ENCODE results near the gene CCN2.

DNA sequence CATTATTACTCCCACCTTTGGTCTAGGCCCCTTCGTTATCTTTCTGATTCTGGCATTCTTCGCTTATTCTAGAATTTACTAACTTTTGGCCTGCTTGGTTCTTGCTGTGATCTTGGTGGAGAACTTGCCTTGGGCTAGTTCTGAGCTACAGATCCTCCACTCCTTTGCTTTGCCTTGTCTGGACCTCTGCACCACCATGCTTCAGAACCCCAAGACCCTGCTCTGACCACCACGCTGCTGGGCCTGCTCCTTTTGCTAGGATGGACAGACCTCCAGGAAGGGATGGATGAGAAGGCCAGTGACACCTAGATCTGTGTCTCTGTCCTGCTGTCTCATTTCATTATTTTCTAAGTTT, 30.4 kb upstream of the CCN2 start:
- no peak for TF ChIP-seq EZH2 (IDR thresholded peaks at IDR 0.05; ENCODE audit: insufficient read depth, low read length)
- TF ChIP-seq, protein P1, sequence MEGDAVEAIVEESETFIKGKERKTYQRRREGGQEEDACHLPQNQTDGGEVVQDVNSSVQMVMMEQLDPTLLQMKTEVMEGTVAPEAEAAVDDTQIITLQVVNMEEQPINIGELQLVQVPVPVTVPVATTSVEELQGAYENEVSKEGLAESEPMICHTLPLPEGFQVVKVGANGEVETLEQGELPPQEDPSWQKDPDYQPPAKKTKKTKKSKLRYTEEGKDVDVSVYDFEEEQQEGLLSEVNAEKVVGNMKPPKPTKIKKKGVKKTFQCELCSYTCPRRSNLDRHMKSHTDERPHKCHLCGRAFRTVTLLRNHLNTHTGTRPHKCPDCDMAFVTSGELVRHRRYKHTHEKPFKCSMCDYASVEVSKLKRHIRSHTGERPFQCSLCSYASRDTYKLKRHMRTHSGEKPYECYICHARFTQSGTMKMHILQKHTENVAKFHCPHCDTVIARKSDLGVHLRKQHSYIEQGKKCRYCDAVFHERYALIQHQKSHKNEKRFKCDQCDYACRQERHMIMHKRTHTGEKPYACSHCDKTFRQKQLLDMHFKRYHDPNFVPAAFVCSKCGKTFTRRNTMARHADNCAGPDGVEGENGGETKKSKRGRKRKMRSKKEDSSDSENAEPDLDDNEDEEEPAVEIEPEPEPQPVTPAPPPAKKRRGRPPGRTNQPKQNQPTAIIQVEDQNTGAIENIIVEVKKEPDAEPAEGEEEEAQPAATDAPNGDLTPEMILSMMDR (IDR thresholded peaks at IDR 0.05; ENCODE audit: insufficient read depth, low read depth, low read length), result no peak
